SKM-1 (cell line): ENCODE results near the gene ZMAT5.

Source experiments
- DNase-seq: peaks from one replicate; lab custom pipeline; 2025; ENCODE audit not compliant: unreplicated experiment; lab: John Stamatoyannopoulos, UW

The ZMAT5 gene

GRCh38 chr22:29766632-29767170 is at the start of gene ZMAT5:
TSS of gene ZMAT5 (minus strand) at chr22:29767007. CDS start at chr22:29748544, 18,463 bp downstream.
- DNase-seq, result peak; percentile 96

GRCh38 chr22:29816539-29816938 is 49.7 kb upstream of the ZMAT5 start:
- no peak for DNase-seq

GRCh38 chr22:29816128-29816527 is 49.3 kb upstream of the ZMAT5 start:
- no peak for DNase-seq

GRCh38 chr22:29815580-29815979 is 48.8 kb upstream of the ZMAT5 start:
- no peak for DNase-seq

- DNase-seq, result no peak
Observed at GRCh38 chr22:29814003-29814402, 47.2 kb upstream of the ZMAT5 start.

GRCh38 chr22:29813563-29813962 is 46.8 kb upstream of the ZMAT5 start:
- DNase-seq, result no peak

GRCh38 chr22:29813126-29813525 is 46.3 kb upstream of the ZMAT5 start:
- no peak for DNase-seq

GRCh38 chr22:29811377-29811776 is 44.6 kb upstream of the ZMAT5 start:
- no peak for DNase-seq

- DNase-seq, result no peak
Observed at GRCh38 chr22:29810216-29810615, 43.4 kb upstream of the ZMAT5 start.

- no peak for DNase-seq
Observed at GRCh38 chr22:29806196-29806595, 39.4 kb upstream of the ZMAT5 start.

GRCh38 chr22:29804985-29805384 is 38.2 kb upstream of the ZMAT5 start:
- no peak for DNase-seq

- DNase-seq, result no peak
Observed at GRCh38 chr22:29803190-29803589, 36.4 kb upstream of the ZMAT5 start.

- no peak for DNase-seq
Observed at GRCh38 chr22:29801796-29802195, 35.0 kb upstream of the ZMAT5 start.

- no peak for DNase-seq
Observed at GRCh38 chr22:29801153-29801552, 34.3 kb upstream of the ZMAT5 start.

GRCh38 chr22:29799217-29799680 is 32.4 kb upstream of the ZMAT5 start:
- DNase-seq, result peak; percentile 86

- DNase-seq, result no peak
Observed at GRCh38 chr22:29798801-29799200, 32.0 kb upstream of the ZMAT5 start.

GRCh38 chr22:29798318-29798717 is 31.5 kb upstream of the ZMAT5 start:
- DNase-seq, result no peak

GRCh38 chr22:29797351-29797750 is 30.5 kb upstream of the ZMAT5 start:
- DNase-seq, result peak; percentile 52

GRCh38 chr22:29795663-29796062 is 28.9 kb upstream of the ZMAT5 start:
- no peak for DNase-seq

GRCh38 chr22:29793396-29793795 is 26.6 kb upstream of the ZMAT5 start:
- DNase-seq, result no peak

GRCh38 chr22:29790061-29790460 is 23.3 kb upstream of the ZMAT5 start:
- DNase-seq, result no peak

GRCh38 chr22:29788339-29789279 is 21.8 kb upstream of the ZMAT5 start:
- no peak for DNase-seq
